GM23248 (cell line): ENCODE data around the gene CAPZA3. TPM values are rescaled to one million over a fixed set of nuclear protein-coding genes. Genes with fewer than 3 reads are reported as not detected.

Source experiments
- DNase-seq: peaks from one replicate; pipeline ENCODE4 v3.0.0-alpha.2; 2015
- H2AFZ ChIP-seq: fragments of 200-600 bp; sonication (generic); 2 replicates; pipeline ENCODE4 v1.6.1; 2016; ENCODE audit warnings: antibody characterized with exemption
- H3F3A ChIP-seq: fragments of 200-600 bp; sonication (generic); 2 replicates; pipeline ENCODE4 v1.6.1; 2016; ENCODE audit warnings: mild to moderate bottlenecking, antibody characterized with exemption, mixed run types; ENCODE audit not compliant: insufficient read depth
- H3K27ac ChIP-seq: fragments of 200-600 bp; sonication (generic); 2 replicates; pipeline ENCODE4 v1.5.1; 2016; ENCODE audit warnings: mild to moderate bottlenecking
- H3K27me3 ChIP-seq: fragments of 200-600 bp; sonication (generic); replicated peaks from 2 replicates; pipeline ENCODE4 v1.6.1; 2016; ENCODE audit warnings: mild to moderate bottlenecking; ENCODE audit not compliant: insufficient read depth
- H3K36me3 ChIP-seq: fragments of 200-600 bp; sonication (generic); 2 replicates; pipeline ENCODE4 v1.6.1; 2016; ENCODE audit warnings: low read depth, mild to moderate bottlenecking
- H3K4me1 ChIP-seq: fragments of 200-600 bp; sonication (generic); 2 replicates; pipeline ENCODE4 v1.6.1; 2016; ENCODE audit warnings: mild to moderate bottlenecking; ENCODE audit not compliant: insufficient read depth
- H3K4me2 ChIP-seq: fragments of 200-600 bp; sonication (generic); one replicate; pipeline ENCODE4 v1.6.1; 2016; ENCODE audit warnings: mild to moderate bottlenecking; ENCODE audit not compliant: unreplicated experiment
- H3K4me3 ChIP-seq: fragments of 200-600 bp; sonication (generic); 2 replicates; pipeline ENCODE4 v1.5.1; 2016; ENCODE audit warnings: mild to moderate bottlenecking
- H3K79me2 ChIP-seq: fragments of 200-600 bp; sonication (generic); 2 replicates; pipeline ENCODE4 v1.6.1; 2016; ENCODE audit warnings: mild to moderate bottlenecking; ENCODE audit not compliant: insufficient read depth
- H3K9ac ChIP-seq: fragments of 200-600 bp; sonication (generic); 2 replicates; pipeline ENCODE4 v1.6.1; 2016; ENCODE audit warnings: mild to moderate bottlenecking
- H3K9me2 ChIP-seq: fragments of 200-600 bp; sonication (generic); 2 replicates; pipeline ENCODE4 v1.6.1; 2016; ENCODE audit warnings: mixed run types, mild to moderate bottlenecking, moderate library complexity; ENCODE audit not compliant: insufficient read depth
- H3K9me3 ChIP-seq: fragments of 200-600 bp; sonication (generic); one replicate; pipeline ENCODE4 v1.6.1; 2017; ENCODE audit warnings: low read depth
- H4K20me1 ChIP-seq: fragments of 200-600 bp; sonication (generic); 2 replicates; pipeline ENCODE4 v1.6.0; 2016; ENCODE audit not compliant: insufficient read depth
- EZH2 ChIP-seq: fragments of 200-600 bp; sonication (generic); IDR thresholded peaks from 2 replicates; pipeline ENCODE4 v1.6.1; 2018; ENCODE audit warnings: antibody characterized with exemption, mild to moderate bottlenecking; ENCODE audit not compliant: insufficient read depth, poor library complexity, severe bottlenecking
- EZH2phosphoT487 ChIP-seq: fragments of 200-600 bp; sonication (generic); IDR thresholded peaks from 2 replicates; pipeline ENCODE4 v1.6.1; 2018; ENCODE audit warnings: antibody characterized with exemption, moderate library complexity, mild to moderate bottlenecking, low read depth; ENCODE audit not compliant: insufficient read depth
- WGBS, 2 experiments: methylation state at CpG; one replicate each; pipeline ENCODE4 v1.1.6; 2015 to 2017; ENCODE audit warnings: low lambda C conversion rate in 2 of 2, low coverage in 1 of 2; ENCODE audit errors: missing lambda C conversion rate in 2 of 2; 5-methylcytosine and 5-hydroxymethylcytosine counted together
- in situ Hi-C: fragments of 300-500 bp; cut with MboI; formaldehyde crosslinking; loops from 2 replicates; pipeline ENCODE4 v1.15.0; 2020
- polyA plus RNA-seq: library from polyadenylated mRNA; unstranded; fragments of >200 nt; fragmentation: Nextera tagmentation; extraction: Ambion mirVana; gene quantifications from 2 replicates; pipeline ENCODE4 v1.2.1, GENCODE V29; 2016
- total RNA-seq: library from RNA; depleted of rRNA; stranded (reverse); fragments of >200 nt; shearing (Covaris generic); gene quantifications from 2 replicates; pipeline ENCODE4 v1.2.3, GENCODE V29; 2014

The CAPZA3 gene
- total and polyA plus RNA-seq, 2 experiments from 2014 or later = not detected

- DNase-seq = no peak
- H3K4me2 ChIP-seq = no peak overlapping the region
- no peaks in the 10 kb centered on the region for H3F3A ChIP-seq
- H4K20me1 ChIP-seq = no peaks in the 10 kb centered on the region
- H2AFZ ChIP-seq = no peak overlapping the region
- TF ChIP-seq EZH2 (no peak), EZH2phosphoT487 (no peak)
- H3K36me3 ChIP-seq = no peaks in the 10 kb centered on the region
- H3K79me2 ChIP-seq = no peaks in the 10 kb centered on the region
- no peak overlapping the region for H3K4me3 ChIP-seq
- no peaks in the 10 kb centered on the region for H3K9me3 ChIP-seq
- H3K27me3 ChIP-seq = no peaks in the 10 kb centered on the region
- no peak overlapping the region for H3K27ac ChIP-seq
- no peaks in the 10 kb centered on the region for H3K9me2 ChIP-seq
- H3K9ac ChIP-seq = no peak overlapping the region
- in situ Hi-C loops = no loop called here
- H3K4me1 ChIP-seq = peaks cover 10% of the 10 kb centered on the region
These were observed 19.5 kb upstream of the CAPZA3 start for GRCh38 chr12:18718462-18718861.

GRCh38 chr12:18719922-18720510 lies 17.9 kb upstream of the CAPZA3 start:
- in situ Hi-C loops = no loop called here
- no peaks in the 10 kb centered on the region for H3K9me2 ChIP-seq
- TF ChIP-seq EZH2 (no peak), EZH2phosphoT487 (no peak)
- DNase-seq = peak; percentile 18
- H3K4me1 ChIP-seq = peaks cover 17% of the 10 kb centered on the region
- H3K9ac ChIP-seq = no peak overlapping the region
- no peaks in the 10 kb centered on the region for H3K79me2 ChIP-seq
- no peak overlapping the region for H2AFZ ChIP-seq
- H3K4me2 ChIP-seq = no peak overlapping the region
- H3F3A ChIP-seq = peaks cover 10% of the 10 kb centered on the region; the same call in 1 of the 2 replicates
- H3K27ac ChIP-seq = no peak overlapping the region
- no peaks in the 10 kb centered on the region for H4K20me1 ChIP-seq
- no peaks in the 10 kb centered on the region for H3K36me3 ChIP-seq
- no peaks in the 10 kb centered on the region for H3K27me3 ChIP-seq
- H3K4me3 ChIP-seq = no peak overlapping the region
- no peaks in the 10 kb centered on the region for H3K9me3 ChIP-seq
- 85 to 86% methylated on average over 3 of the region's 3 CpGs for WGBS, 2 experiments

DNA sequence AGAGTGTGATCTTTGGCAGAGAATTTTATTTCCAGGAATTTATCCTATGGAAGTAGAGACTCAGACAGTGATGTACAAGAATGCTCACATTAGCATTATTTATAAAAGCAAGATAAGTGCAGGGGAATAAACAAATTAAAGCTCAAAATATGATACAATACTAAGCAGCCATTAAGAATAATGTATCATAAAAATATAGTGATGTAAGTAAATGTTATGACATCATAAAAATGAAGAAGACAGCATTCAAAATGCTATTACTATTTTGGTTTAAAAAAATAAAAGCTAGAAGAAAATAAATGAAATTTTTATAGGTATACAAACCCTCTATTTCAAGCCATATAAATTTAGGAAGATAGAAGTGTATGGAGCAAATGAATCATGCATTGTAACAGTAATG lies 17.2 kb upstream of the CAPZA3 start:
- H3K4me2 ChIP-seq = no peak overlapping the region

GRCh38 chr12:18721452-18721851 lies 16.5 kb upstream of the CAPZA3 start:
- H3K27ac ChIP-seq = no peak overlapping the region
- peaks cover 17% of the 10 kb centered on the region for H3K4me1 ChIP-seq
- TF ChIP-seq EZH2phosphoT487 = no peak
- no peak for TF ChIP-seq EZH2
- in situ Hi-C loops = no loop called here
- peaks cover 10% of the 10 kb centered on the region; the same call in 1 of the 2 replicates for H3F3A ChIP-seq
- H4K20me1 ChIP-seq = no peaks in the 10 kb centered on the region
- H3K4me3 ChIP-seq = no peak overlapping the region
- H3K9me3 ChIP-seq = no peaks in the 10 kb centered on the region
- H3K36me3 ChIP-seq = no peaks in the 10 kb centered on the region
- no peak overlapping the region for H3K9ac ChIP-seq
- 65 to 82% methylated on average over 1 of the region's 1 CpG for WGBS, 2 experiments
- H2AFZ ChIP-seq = no peak overlapping the region
- no peak overlapping the region for H3K4me2 ChIP-seq
- H3K79me2 ChIP-seq = no peaks in the 10 kb centered on the region
- no peaks in the 10 kb centered on the region for H3K9me2 ChIP-seq
- no peak for DNase-seq
- no peaks in the 10 kb centered on the region for H3K27me3 ChIP-seq

More for the DNA sequence above, 17.2 kb upstream of the CAPZA3 start:
- H3K4me1 ChIP-seq = peaks cover 17% of the 10 kb centered on the region
- H3F3A ChIP-seq = peaks cover 10% of the 10 kb centered on the region; the same call in 1 of the 2 replicates
- no peaks in the 10 kb centered on the region for H3K9me3 ChIP-seq
- H3K27ac ChIP-seq = no peak overlapping the region
- H3K9ac ChIP-seq = no peak overlapping the region
- no peaks in the 10 kb centered on the region for H4K20me1 ChIP-seq
- no peaks in the 10 kb centered on the region for H3K9me2 ChIP-seq
- no peak overlapping the region for H3K4me3 ChIP-seq
- H2AFZ ChIP-seq = no peak overlapping the region
- DNase-seq = no peak
- TF ChIP-seq EZH2 = no peak
- no peak for TF ChIP-seq EZH2phosphoT487
- no peaks in the 10 kb centered on the region for H3K27me3 ChIP-seq
- no peaks in the 10 kb centered on the region for H3K36me3 ChIP-seq
- in situ Hi-C loops = no loop called here
- no peaks in the 10 kb centered on the region for H3K79me2 ChIP-seq

DNA sequence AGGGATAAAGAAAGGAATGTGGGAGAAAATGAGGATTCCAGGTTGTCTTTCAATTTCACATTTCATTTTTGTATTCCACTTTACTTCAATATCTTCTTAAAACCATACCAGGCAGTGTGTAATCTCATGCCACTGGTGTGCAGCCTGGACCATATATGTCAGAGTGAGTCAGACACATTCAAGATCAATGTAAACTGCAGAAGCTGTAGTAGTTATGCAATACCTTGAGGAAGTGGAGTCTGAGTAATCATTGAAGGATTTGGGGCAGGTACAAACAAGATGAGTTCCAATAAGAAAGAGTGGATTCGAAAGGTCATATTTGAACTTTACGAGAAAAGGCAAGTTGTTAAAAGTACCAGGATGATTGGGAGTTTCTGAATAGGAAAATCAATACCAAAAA lies 14.2 kb upstream of the CAPZA3 start:
- Histone ChIP-seq H3K27ac (no peak overlapping the region), H2AFZ (no peak overlapping the region), H3K9ac (no peak overlapping the region), H3K27me3 (no peaks in the 10 kb centered on the region), H3K4me2 (no peak overlapping the region), H3K9me2 (no peaks in the 10 kb centered on the region), H3K79me2 (no peaks in the 10 kb centered on the region), H3K9me3 (no peaks in the 10 kb centered on the region), H3K4me1 (peaks cover 17% of the 10 kb centered on the region), H3K4me3 (no peak overlapping the region), H3K36me3 (no peaks in the 10 kb centered on the region), H3F3A (peaks cover 10% of the 10 kb centered on the region; the same call in 1 of the 2 replicates), H4K20me1 (no peaks in the 10 kb centered on the region)
- peak; percentile 70 for DNase-seq
- TF ChIP-seq EZH2phosphoT487 = no peak
- TF ChIP-seq EZH2 = no peak
- in situ Hi-C loops = no loop called here
- 63 to 76% methylated on average over 2 of the region's 2 CpGs for WGBS, 2 experiments
